ENCODE measurements around the gene SP2. TPM values are rescaled to one million over a fixed set of nuclear protein-coding genes. Genes with fewer than 3 reads are reported as not detected.

Gene SP2
- total and polyA plus RNA-seq, 2 of the 13 experiments (the other 11 are each of a cell fraction or from before 2014, with no cell fraction given) = 1.4 to 4.8 TPM

DNA sequence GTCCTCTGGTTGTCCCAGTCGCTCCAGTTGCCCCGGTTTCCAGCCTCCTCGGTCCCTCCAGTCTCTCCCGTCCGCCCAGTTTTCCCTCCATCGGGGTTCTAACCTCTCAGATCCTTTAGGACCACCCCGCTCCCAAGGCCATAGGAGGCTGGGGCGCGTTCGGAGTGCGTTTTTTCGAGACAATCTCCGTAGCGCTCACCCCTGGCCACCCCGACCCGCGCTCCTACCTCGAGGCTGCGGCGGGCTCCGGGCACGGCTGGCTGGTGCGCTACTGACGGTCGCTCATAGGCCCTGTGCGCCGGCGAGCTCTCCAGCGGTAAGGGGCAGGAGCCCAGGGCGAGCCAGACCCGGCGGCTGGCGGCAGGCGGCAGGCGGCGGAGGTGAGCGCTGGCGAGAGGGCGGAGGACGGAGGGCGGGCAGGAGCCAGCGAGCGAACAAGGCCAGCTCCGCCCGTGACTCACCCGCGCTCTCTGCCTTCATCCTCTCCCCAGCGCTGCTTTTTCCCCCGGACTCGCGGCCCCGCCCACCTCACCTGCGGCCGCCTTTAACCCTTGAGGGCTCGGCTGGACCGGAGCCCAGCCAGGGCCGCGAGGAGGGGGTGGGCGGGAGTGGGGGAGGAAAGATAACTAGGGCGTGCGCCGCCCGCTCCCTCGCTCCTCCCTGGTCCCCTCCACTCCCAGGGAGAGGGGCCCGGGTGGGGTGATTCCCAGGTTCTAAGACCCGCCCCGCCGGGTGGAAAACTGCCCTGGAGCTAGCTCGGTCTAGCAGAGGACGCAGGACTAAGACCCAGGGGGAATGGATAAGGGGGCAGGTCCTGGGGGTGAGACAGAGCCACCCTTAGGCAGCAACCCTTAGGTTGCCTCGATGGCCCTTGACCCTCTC lies 45.1 kb upstream of the SP2 start, which contains the start of gene SP6 (continued):
- TF ChIP-seq ZFP36 (IDR thresholded peaks at IDR 0.05; ENCODE audit: borderline replicate concordance, low read depth, low read length, partially characterized antibody) (no peak), EED (CRISPR knock-in tag; IDR thresholded peaks at IDR 0.05) (no peak), ZNF335 (CRISPR knock-in tag; IDR thresholded peaks at IDR 0.05) (no peak), ZFP90 (CRISPR knock-in tag; IDR thresholded peaks at IDR 0.05; ENCODE audit: borderline replicate concordance) (no peak; the same call in 1 of the 2 replicates), MYNN (CRISPR knock-in tag; IDR thresholded peaks at IDR 0.05; ENCODE audit: low read depth) (no peak), ZNF292 (CRISPR knock-in tag; IDR thresholded peaks at IDR 0.05; ENCODE audit: borderline replicate concordance, low read depth) (0 out of 2 replicates have a peak, but pooled peaks have one; percentile 53), CHCHD3 (CRISPR knock-in tag; IDR thresholded peaks at IDR 0.05) (no peak), PAWR (CRISPR knock-in tag; IDR thresholded peaks at IDR 0.05; ENCODE audit: borderline replicate concordance) (peak; percentile 44; the same call in 1 of the 2 replicates), KMT2B (CRISPR knock-in tag; IDR thresholded peaks at IDR 0.05) (no peak), GFI1 (CRISPR knock-in tag; IDR thresholded peaks at IDR 0.05; ENCODE audit: borderline replicate concordance) (no peak), FOXO1 (CRISPR knock-in tag; IDR thresholded peaks at IDR 0.05) (peak; percentile 61; the same call in 1 of the 2 replicates), ZNF30 (CRISPR knock-in tag; IDR thresholded peaks at IDR 0.05) (no peak), KDM5B (CRISPR knock-in tag; IDR thresholded peaks at IDR 0.05; ENCODE audit: borderline replicate concordance) (peak; percentile 90; the same call in 1 of the 2 replicates), RFXAP (CRISPR knock-in tag; IDR thresholded peaks at IDR 0.05; ENCODE audit: borderline replicate concordance) (peak; percentile 57; the same call in 1 of the 2 replicates), YEATS4 (CRISPR knock-in tag; IDR thresholded peaks at IDR 0.05; ENCODE audit: borderline replicate concordance) (peak; percentile 54; the same call in 1 of the 2 replicates)
- TF ChIP-seq, protein P1, sequence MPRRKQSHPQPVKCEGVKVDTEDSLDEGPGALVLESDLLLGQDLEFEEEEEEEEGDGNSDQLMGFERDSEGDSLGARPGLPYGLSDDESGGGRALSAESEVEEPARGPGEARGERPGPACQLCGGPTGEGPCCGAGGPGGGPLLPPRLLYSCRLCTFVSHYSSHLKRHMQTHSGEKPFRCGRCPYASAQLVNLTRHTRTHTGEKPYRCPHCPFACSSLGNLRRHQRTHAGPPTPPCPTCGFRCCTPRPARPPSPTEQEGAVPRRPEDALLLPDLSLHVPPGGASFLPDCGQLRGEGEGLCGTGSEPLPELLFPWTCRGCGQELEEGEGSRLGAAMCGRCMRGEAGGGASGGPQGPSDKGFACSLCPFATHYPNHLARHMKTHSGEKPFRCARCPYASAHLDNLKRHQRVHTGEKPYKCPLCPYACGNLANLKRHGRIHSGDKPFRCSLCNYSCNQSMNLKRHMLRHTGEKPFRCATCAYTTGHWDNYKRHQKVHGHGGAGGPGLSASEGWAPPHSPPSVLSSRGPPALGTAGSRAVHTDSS (CRISPR knock-in tag; conservative IDR thresholded peaks at IDR 0.05) = no peak
- TF ChIP-seq, protein P2, sequence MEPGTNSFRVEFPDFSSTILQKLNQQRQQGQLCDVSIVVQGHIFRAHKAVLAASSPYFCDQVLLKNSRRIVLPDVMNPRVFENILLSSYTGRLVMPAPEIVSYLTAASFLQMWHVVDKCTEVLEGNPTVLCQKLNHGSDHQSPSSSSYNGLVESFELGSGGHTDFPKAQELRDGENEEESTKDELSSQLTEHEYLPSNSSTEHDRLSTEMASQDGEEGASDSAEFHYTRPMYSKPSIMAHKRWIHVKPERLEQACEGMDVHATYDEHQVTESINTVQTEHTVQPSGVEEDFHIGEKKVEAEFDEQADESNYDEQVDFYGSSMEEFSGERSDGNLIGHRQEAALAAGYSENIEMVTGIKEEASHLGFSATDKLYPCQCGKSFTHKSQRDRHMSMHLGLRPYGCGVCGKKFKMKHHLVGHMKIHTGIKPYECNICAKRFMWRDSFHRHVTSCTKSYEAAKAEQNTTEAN (CRISPR knock-in tag; conservative IDR thresholded peaks at IDR 0.05) = no peak
- TF ChIP-seq, protein P3, sequence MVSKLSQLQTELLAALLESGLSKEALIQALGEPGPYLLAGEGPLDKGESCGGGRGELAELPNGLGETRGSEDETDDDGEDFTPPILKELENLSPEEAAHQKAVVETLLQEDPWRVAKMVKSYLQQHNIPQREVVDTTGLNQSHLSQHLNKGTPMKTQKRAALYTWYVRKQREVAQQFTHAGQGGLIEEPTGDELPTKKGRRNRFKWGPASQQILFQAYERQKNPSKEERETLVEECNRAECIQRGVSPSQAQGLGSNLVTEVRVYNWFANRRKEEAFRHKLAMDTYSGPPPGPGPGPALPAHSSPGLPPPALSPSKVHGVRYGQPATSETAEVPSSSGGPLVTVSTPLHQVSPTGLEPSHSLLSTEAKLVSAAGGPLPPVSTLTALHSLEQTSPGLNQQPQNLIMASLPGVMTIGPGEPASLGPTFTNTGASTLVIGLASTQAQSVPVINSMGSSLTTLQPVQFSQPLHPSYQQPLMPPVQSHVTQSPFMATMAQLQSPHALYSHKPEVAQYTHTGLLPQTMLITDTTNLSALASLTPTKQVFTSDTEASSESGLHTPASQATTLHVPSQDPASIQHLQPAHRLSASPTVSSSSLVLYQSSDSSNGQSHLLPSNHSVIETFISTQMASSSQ (IDR thresholded peaks at IDR 0.05; ENCODE audit: low read depth) = no peak
- TF ChIP-seq, protein P3 (CRISPR knock-in tag; IDR thresholded peaks at IDR 0.05; ENCODE audit: borderline replicate concordance) = peak; percentile 27; the same call in 1 of the 2 replicates
- TF ChIP-seq, protein P4, sequence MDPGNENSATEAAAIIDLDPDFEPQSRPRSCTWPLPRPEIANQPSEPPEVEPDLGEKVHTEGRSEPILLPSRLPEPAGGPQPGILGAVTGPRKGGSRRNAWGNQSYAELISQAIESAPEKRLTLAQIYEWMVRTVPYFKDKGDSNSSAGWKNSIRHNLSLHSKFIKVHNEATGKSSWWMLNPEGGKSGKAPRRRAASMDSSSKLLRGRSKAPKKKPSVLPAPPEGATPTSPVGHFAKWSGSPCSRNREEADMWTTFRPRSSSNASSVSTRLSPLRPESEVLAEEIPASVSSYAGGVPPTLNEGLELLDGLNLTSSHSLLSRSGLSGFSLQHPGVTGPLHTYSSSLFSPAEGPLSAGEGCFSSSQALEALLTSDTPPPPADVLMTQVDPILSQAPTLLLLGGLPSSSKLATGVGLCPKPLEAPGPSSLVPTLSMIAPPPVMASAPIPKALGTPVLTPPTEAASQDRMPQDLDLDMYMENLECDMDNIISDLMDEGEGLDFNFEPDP (CRISPR knock-in tag; conservative IDR thresholded peaks at IDR 0.05) = no peak

Data from HepG2 (cell line).